Measurements from ENCODE around the gene GABRG3. TPM values are rescaled to one million over a fixed set of nuclear protein-coding genes. Genes with fewer than 3 reads are reported as not detected.

Gene GABRG3
- total and polyA plus RNA-seq, 2 of the 4 experiments (the other 2 are of a cell fraction) = not detected

- Histone ChIP-seq H4K5ac (ENCODE audit: low read depth, low read length) (no peak overlapping the region), H2AFZ (replicated peaks; ENCODE audit: low read length, poor library complexity) (no peak overlapping the region), H3K23ac (ENCODE audit: low read depth, low read length) (no peak overlapping the region), H3K9ac (ENCODE audit: low read depth, low read length) (no peak overlapping the region), H2BK120ac (ENCODE audit: low read depth, low read length) (no peak overlapping the region), H3K4me3 (ENCODE audit: insufficient read depth, low read depth, low read length) (no peak overlapping the region), H3K4me1 (ENCODE audit: control insufficient read depth, insufficient read depth, low read length) (no peaks in the 10 kb centered on the region), H3K18ac (ENCODE audit: low read depth, low read length) (no peak overlapping the region), H4K20me1 (ENCODE audit: insufficient read depth, low read length) (no peaks in the 10 kb centered on the region), H3K36me3 (ENCODE audit: control insufficient read depth, insufficient read depth, low read length) (no peaks in the 10 kb centered on the region), H2BK20ac (ENCODE audit: low read depth, low read length) (no peak overlapping the region), H3K4me2 (ENCODE audit: low read depth, low read length) (no peak overlapping the region), H3K27ac (ENCODE audit: insufficient read depth, low read length) (no peak overlapping the region), H4K8ac (ENCODE audit: low read depth in 2 of 2, low read length in 2 of 2) (no peak overlapping the region), H3K4ac (ENCODE audit: low read depth, low read length) (no peak overlapping the region), H3K56ac (ENCODE audit: extremely low read depth, insufficient read depth, low read length) (no peak overlapping the region), H3K79me1 (ENCODE audit: low read depth in 1 of 2, low read length in 2 of 2) (no peaks in the 10 kb centered on the region), H2AK9ac (replicated peaks; ENCODE audit: low read depth, low read length, poor library complexity) (no peak overlapping the region), H2AK5ac (ENCODE audit: low read depth, low read length) (no peak overlapping the region), H4K91ac (ENCODE audit: insufficient read depth, low read depth, low read length) (no peak overlapping the region), H2BK5ac (ENCODE audit: low read depth, low read length, poor library complexity, severe bottlenecking) (no peak overlapping the region), H3K14ac (replicated peaks; ENCODE audit: low read depth, low read length) (no peak overlapping the region), H3K9me3 (ENCODE audit: control insufficient read depth, insufficient read depth, low read length) (peaks cover 22% of the 10 kb centered on the region), H3K27me3 (ENCODE audit: control insufficient read depth, insufficient read depth, low read length) (no peaks in the 10 kb centered on the region), H3K9me1 (ENCODE audit: insufficient read depth, low read length) (no peaks in the 10 kb centered on the region), H2BK15ac (ENCODE audit: low read depth, low read length) (no peak overlapping the region)
- no peak for TF ChIP-seq CTCF (conservative IDR thresholded peaks at IDR 0.05; ENCODE audit: low read depth, low read length)
- no peak for TF ChIP-seq RCOR1 (IDR thresholded peaks at IDR 0.05; ENCODE audit: insufficient replicate concordance, low read length)
- TF ChIP-seq CHD1 (IDR thresholded peaks at IDR 0.05; ENCODE audit: low read depth, low read length) = no peak
- TF ChIP-seq NFE2L2 (IDR thresholded peaks at IDR 0.05; ENCODE audit: low read depth, low read length) = no peak
- no peak for ATAC-seq (ENCODE audit: low read depth)
- no TSS peak for BruUV-seq (replicated peaks)
- CTCF ChIA-PET = no interaction called here
- WGBS, 2 experiments (ENCODE audit: extremely low coverage in 2 of 2, insufficient read length in 1 of 2) = 35% methylated on average over 2 of the region's 3 CpGs; no CpG with 5 or more reads in 1 of the 2 experiments
- POLR2A ChIA-PET (ENCODE audit: unreplicated experiment) = no interaction called here
- intact Hi-C loops (cut with micrococcal nuclease) (no loop called here), in situ Hi-C loops (cut with MboI; ENCODE audit: low sequenced_read_pairs) (no loop called here), dilution Hi-C loops (cut with HindIII; ENCODE audit: low sequenced_read_pairs, unreplicated experiment) (no loop called here)
- DNase-seq = no peak
Measured at GRCh38 chr15:27244047-27244446, 273.1 kb downstream of the GABRG3 start.

Data from IMR-90 (cell line).